K562 (cell line): ENCODE results near the gene PLCD1. TPM values are rescaled to one million over a fixed set of nuclear protein-coding genes. Genes with fewer than 3 reads are reported as not detected.

Source experiments
- ATAC-seq: fragments of 200-7000 bp; cut with Tn5 transposase; 3 replicates; pipeline ENCODE4 v1.9.1; 2020; ENCODE audit warnings: moderate library complexity
- Bru-seq: library from RNA; stranded (reverse); fragments of 400-500 nt; gene quantifications from one replicate; lab custom pipeline; 2021; lab: Mats Ljungman, UMichigan
- BruChase-seq, 2 experiments: library from RNA; stranded (reverse); fragments of 400-500 nt; gene quantifications; one replicate each; lab custom pipeline; 2021; lab: Mats Ljungman, UMichigan
- BruUV-seq: library from RNA; stranded (reverse); fragments of 400-500 nt; replicated peaks from 2 replicates; lab custom pipeline; 2021; lab: Mats Ljungman, UMichigan
- CTCF ChIA-PET: fragments of 300-600 bp; formaldehyde crosslinking; extraction: SDS; loops from one replicate; lab custom pipeline; 2021; ENCODE audit warnings: low intra/inter-chr PET ratio; lab: Yijun Ruan, JAX
- POLR2A ChIA-PET: fragments of 300-600, 350-650 bp; sonication (Branson Sonifier 250); formaldehyde crosslinking; extraction: SDS; loops from one replicate; lab custom pipeline; 2021; ENCODE audit warnings: antibody characterized with exemption, inconsistent platforms; lab: Yijun Ruan, JAX
- DNase-seq, 4 experiments: peaks; one replicate each; pipeline versions ENCODE4 v3.0.0 to v3.0.0-alpha.2; 2011 to 2018; ENCODE audit warnings: low spot score in 3 of 4, mixed read lengths in 3 of 4; ENCODE audit errors: extremely low read depth in 1 of 4
- FAIRE-seq: peaks from 2 replicates; lab custom pipeline; 2011; peaks lifted over from hg19 to GRCh38; lab: Jason Lieb, UNC
- H2AFZ ChIP-seq: 2 replicates; pipeline ENCODE4 v1.6.0; 2011; ENCODE audit warnings: low read depth, low read length, control low read depth, inconsistent platforms
- H3K27ac ChIP-seq: fragments of 200-600 bp; 3 replicates; pipeline ENCODE4 v1.8.0; 2011; ENCODE audit warnings: low read depth, mild to moderate bottlenecking, control low read depth, inconsistent platforms, low read length, moderate library complexity, mixed read lengths; ENCODE audit errors: extremely low read depth
- H3K27me3 ChIP-seq, 2 experiments: fragments of 300-600 bp in 1 of 2; 2 replicates in 1 of 2; 3 replicates in 1 of 2; pipeline versions ENCODE4 v1.6.0 to v1.8.0; 2011; ENCODE audit warnings: inconsistent platforms in 2 of 2, low read length in 2 of 2, mild to moderate bottlenecking in 1 of 2, mixed read lengths in 1 of 2, moderate library complexity in 1 of 2; ENCODE audit not compliant: control insufficient read depth in 2 of 2, insufficient read depth in 2 of 2
- H3K36me3 ChIP-seq: fragments of 300-600 bp; 3 replicates; pipeline ENCODE4 v1.8.0; 2011; ENCODE audit warnings: mild to moderate bottlenecking, low read length, inconsistent platforms; ENCODE audit not compliant: control insufficient read depth, insufficient read depth
- H3K4me1 ChIP-seq, 2 experiments: fragments of 200-600 bp in 1 of 2; replicated peaks in 1 of 2; 2 replicates in 1 of 2; 3 replicates in 1 of 2; pipeline versions ENCODE4 v1.5.1 to v1.8.0; 2011; ENCODE audit warnings: inconsistent platforms in 2 of 2, low read length in 2 of 2, mild to moderate bottlenecking in 1 of 2, mixed read lengths in 1 of 2, moderate library complexity in 1 of 2; ENCODE audit not compliant: control insufficient read depth in 2 of 2, insufficient read depth in 2 of 2
- H3K4me2 ChIP-seq: 2 replicates; pipeline ENCODE4 v1.6.1; 2011; ENCODE audit warnings: low read length, control low read depth, inconsistent platforms, mixed read lengths; ENCODE audit not compliant: insufficient read depth
- H3K4me3 ChIP-seq: fragments of 200-600 bp; sonication (generic), shearing (Covaris generic); 2 replicates; pipeline ENCODE4 v1.5.1; 2016; ENCODE audit warnings: control low read depth, inconsistent platforms
- H3K79me2 ChIP-seq: fragments of 200-600 bp; 3 replicates; pipeline ENCODE4 v1.8.0; 2011; ENCODE audit warnings: low read length, inconsistent platforms; ENCODE audit not compliant: control insufficient read depth, insufficient read depth
- H3K9ac ChIP-seq, 2 experiments: 2 replicates each; pipeline versions ENCODE4 v1.6.0 to v1.6.1; 2011; ENCODE audit warnings: low read depth in 2 of 2, low read length in 2 of 2, control low read depth in 1 of 2, inconsistent platforms in 1 of 2, mild to moderate bottlenecking in 1 of 2, mixed read lengths in 1 of 2; ENCODE audit not compliant: insufficient read depth in 1 of 2
- H3K9me1 ChIP-seq: one replicate; pipeline ENCODE4 v1.6.0; 2011; ENCODE audit warnings: inconsistent platforms, mild to moderate bottlenecking, low read length, moderate library complexity; ENCODE audit not compliant: control insufficient read depth, insufficient read depth
- H3K9me3 ChIP-seq: replicated peaks from 2 replicates; pipeline ENCODE4 v1.5.1; 2011; ENCODE audit warnings: low read depth, low read length, inconsistent platforms; ENCODE audit not compliant: control insufficient read depth, insufficient read depth
- H4K20me1 ChIP-seq: replicated peaks from 2 replicates; pipeline ENCODE4 v1.6.1; 2011; ENCODE audit warnings: low read length, inconsistent platforms, mixed read lengths; ENCODE audit not compliant: control insufficient read depth, insufficient read depth
- BCOR ChIP-seq: fragments of 450-650 bp; IDR thresholded peaks from 2 replicates; pipeline ENCODE4 v1.6.1; 2016
- CBX1 ChIP-seq: sonication (generic); IDR thresholded peaks from 2 replicates; pipeline ENCODE4 v1.6.1; 2016; ENCODE audit warnings: antibody characterized with exemption, low read depth, mild to moderate bottlenecking
- EGR1 ChIP-seq: fragments of 450-650 bp; conservative IDR thresholded peaks from 2 replicates; pipeline ENCODE4 v1.6.1; 2017; ENCODE audit warnings: mild to moderate bottlenecking
- ESRRB ChIP-seq: fragments of 250-450 bp; sonication (Bioruptor Pico); IDR thresholded peaks from 2 replicates; pipeline ENCODE4 v1.5.0; 2020; ENCODE audit warnings: mild to moderate bottlenecking, moderate library complexity, borderline replicate concordance
- KDM1A ChIP-seq, 2 experiments: fragments of 450-650 bp; IDR thresholded peaks; 2 replicates each; pipeline ENCODE4 v1.6.1; 2016; ENCODE audit warnings: mild to moderate bottlenecking in 2 of 2
- KLF16 ChIP-seq: IDR thresholded peaks from 2 replicates; pipeline ENCODE4 v1.6.1; 2016; ENCODE audit warnings: antibody characterized with exemption
- MBD1 ChIP-seq: fragments of 250-450 bp; sonication (Bioruptor Pico); IDR thresholded peaks from 2 replicates; pipeline ENCODE4 v1.8.0; 2022; ENCODE audit warnings: inconsistent platforms
- PTBP1 ChIP-seq: fragments of 200-400 bp; formaldehyde crosslinking; IDR thresholded peaks from 2 replicates; pipeline ENCODE4 v1.6.1; 2017; ENCODE audit warnings: low read depth, low read length
- RBM25 ChIP-seq: fragments of 200-400 bp; formaldehyde crosslinking; IDR thresholded peaks from 2 replicates; pipeline ENCODE4 v1.6.1; 2018; ENCODE audit warnings: low read length, low read depth, moderate library complexity; ENCODE audit not compliant: severe bottlenecking
- SAFB ChIP-seq: fragments of 200-400 bp; formaldehyde crosslinking; IDR thresholded peaks from 2 replicates; pipeline ENCODE4 v1.6.1; 2017; ENCODE audit warnings: low read depth, low read length, borderline replicate concordance
- SMARCA5 ChIP-seq: fragments of 450-650 bp; IDR thresholded peaks from 2 replicates; pipeline ENCODE4 v1.6.1; 2016
- TARDBP ChIP-seq: fragments of 450-650 bp; IDR thresholded peaks from 2 replicates; pipeline ENCODE4 v1.6.1; 2016
- WGBS: fragments of 100-300 bp; shearing (Covaris generic); methylation state at CpG from one replicate; pipeline ENCODE4 v1.1.6; 2016; ENCODE audit warnings: low coverage, mixed read lengths; ENCODE audit not compliant: insufficient coverage; ENCODE audit errors: missing lambda C conversion rate; 5-methylcytosine and 5-hydroxymethylcytosine counted together
- in situ Hi-C: fragments of 300-500 bp; cut with MboI; formaldehyde crosslinking; loops from 4 replicates; pipeline ENCODE4 v1.15.0; 2018; ENCODE audit warnings: inconsistent platforms, mixed read lengths
- intact Hi-C: fragments of 100-400 bp; cut with micrococcal nuclease; formaldehyde crosslinking; loops from 2 replicates; pipeline ENCODE4 v1.14.2; 2022
- long read RNA-seq, 3 experiments: library from polyadenylated mRNA in 2 of 3; library from RNA in 1 of 3; unstranded in 2 of 3; stranded (forward) in 1 of 3; transcript quantifications; one replicate each; pipeline ENCODE4 v2.0.0, GENCODE V29; 2019 to 2022
- polyA minus RNA-seq, 3 experiments: library from RNA; depleted of rRNA, polyadenylated mRNA; stranded (reverse); fragments of >200 nt; gene quantifications; 2 replicates each; pipeline ENCODE4 v1.2.3, GENCODE V29; 2011
- polyA plus RNA-seq, 8 experiments: library from polyadenylated mRNA; depleted of rRNA in 4 of 8; stranded (reverse) in 5 of 8; unstranded in 3 of 8; fragments of >200 nt; fragmentation: Nextera tagmentation in 2 of 8; fragmentation: Illumina TruSeq in 1 of 8; extraction: Ambion mirVana in 2 of 8; extraction: Trizol in 1 of 8; gene quantifications; 2 replicates each; pipeline versions ENCODE4 v1.2.1 to v1.2.3, GENCODE V29; 2011 to 2014; ENCODE audit warnings: inconsistent platforms in 1 of 8, missing spikeins in 1 of 8
- total RNA-seq, 7 experiments: library from RNA; depleted of rRNA in 6 of 7; stranded (reverse); fragments of >200 nt in 6 of 7; fragmentation: Illumina TruSeq in 2 of 7; extraction: Trizol in 2 of 7; gene quantifications; 2 replicates each; pipeline versions ENCODE4 v1.2.1 to v1.2.3, GENCODE V29; 2011 to 2021; ENCODE audit warnings: low replicate concordance in 1 of 7
- TF ChIP-seq, protein P1 (sequence below): sonication (generic); formaldehyde crosslinking; IDR thresholded peaks from 2 replicates; pipeline ENCODE4 v1.8.1; 2023; ENCODE audit warnings: mild to moderate bottlenecking, missing genetic modification reagents

Gene PLCD1
- total RNA-seq (2011; cell fraction: chromatin; rRNA removed; ENCODE audit: low replicate concordance): 283 and 655 TPM in 2 replicates
- total RNA-seq (2011; cell fraction: nucleolus; rRNA removed): 463 and 540 TPM in 2 replicates
- 244 and 351 TPM in 2 replicates for total RNA-seq (2011; cell fraction: nucleoplasm; rRNA removed)
- 152 and 190 TPM in 2 replicates for total RNA-seq (2014; rRNA removed)
- total RNA-seq (2014; rRNA removed; fragmentation: Illumina TruSeq; extraction: Trizol): 60.7 and 88.3 TPM in 2 replicates
- total RNA-seq (2015; rRNA removed; fragmentation: Illumina TruSeq; extraction: Trizol): 47.5 and 50.1 TPM in 2 replicates
- total RNA-seq (2021): 149 and 161 TPM in 2 replicates
- polyA plus RNA-seq (2011; rRNA removed): 209 and 284 TPM in 2 replicates
- 214 and 249 TPM in 2 replicates for polyA plus RNA-seq (2011; cell fraction: cytosol; rRNA removed)
- 1,089 and 1,150 TPM in 2 replicates for polyA plus RNA-seq (2011; cell fraction: nucleus; rRNA removed)
- 67.9 and 83.7 TPM in 2 replicates for polyA plus RNA-seq (2012)
- polyA plus RNA-seq (2014; fragmentation: Illumina TruSeq; extraction: Trizol): 135 and 145 TPM in 2 replicates
- 10 to 100 TPM in 1 of 2 experiments, 1 to 10 TPM in 1; 5.4 to 11.0 TPM for polyA plus RNA-seq (2014; fragmentation: Nextera tagmentation; extraction: Ambion mirVana)
- polyA plus RNA-seq (2014; rRNA removed): 116 and 140 TPM in 2 replicates
- 191 and 192 TPM in 2 replicates for polyA minus RNA-seq (2011; rRNA and poly(A)+ RNA removed)
- polyA minus RNA-seq (2011; cell fraction: cytosol; rRNA and poly(A)+ RNA removed): 144 and 183 TPM in 2 replicates
- 158 and 240 TPM in 2 replicates for polyA minus RNA-seq (2011; cell fraction: nucleus; rRNA and poly(A)+ RNA removed)
- percentile 74 among the genes with signal in this experiment for Bru-seq, nascent RNA
- BruChase-seq, experiment 1, labeled RNA remaining after a 2-hour chase: percentile 69 among the genes with signal in this experiment
- percentile 75 among the genes with signal in this experiment for BruChase-seq, experiment 2, labeled RNA remaining after a 6-hour chase
- long read RNA-seq, experiment 1, transcript PLCD1-204 (15 exons, 2,963 nt): major isoform, 16 of 387 reads
- long read RNA-seq, experiment 1, partial matches to known transcripts: 157 of 387 reads
- long read RNA-seq, experiment 1, other reads (novel, unspliced or antisense): 212 of 387 reads
- long read RNA-seq, experiment 2, transcript PLCD1-204 (15 exons, 2,963 nt): major isoform, 6 of 110 reads
- long read RNA-seq, experiment 2, partial matches to known transcripts: 37 of 110 reads
- long read RNA-seq, experiment 2, other reads (novel, unspliced or antisense): 64 of 110 reads
- long read RNA-seq, experiment 3, transcript PLCD1-204 (15 exons, 2,963 nt): major isoform, 6 of 173 reads
- long read RNA-seq, experiment 3, partial matches to known transcripts: 8 of 173 reads
- long read RNA-seq, experiment 3, other reads (novel, unspliced or antisense): 159 of 173 reads

- Histone ChIP-seq H3K36me3 (no peaks in the 10 kb centered on the region), H3K9me1 (no peaks in the 10 kb centered on the region), H3K9me3 (no peaks in the 10 kb centered on the region), H2AFZ (0 out of 2 replicates have a peak within 1 kb of the TSS, but pooled peaks have one; percentile 41), H3K79me2 (no peaks in the 10 kb centered on the region), H3K27ac (no peak within 1 kb of the TSS), H3K4me2 (peak within 1 kb of the TSS; percentile 16; the same call in 1 of the 2 replicates), H3K4me3 (no peak within 1 kb of the TSS), H4K20me1 (0 out of 2 replicates have a peak, but pooled peaks cover 6% of the 10 kb centered on the region), H3K27me3 (peaks cover 0 to 33% of the 10 kb centered on the region in 2 experiments; a peak in 2 of 5 replicates), H3K9ac (peak within 1 kb of the TSS in 1 of 2 experiments; percentile 54; a peak in 2 of 4 replicates), H3K4me1 (peaks cover 15 to 35% of the 10 kb centered on the region in 2 experiments)
- POLR2A ChIA-PET: interaction anchor here (0.7 kb wide), 1 partner anchor 23 kb away, joined by 3 read pairs; no protein-coding TSS in a partner anchor
- CTCF ChIA-PET: no interaction called here
- ATAC-seq (no peak), DNase-seq (peak in 3 of 4 experiments; percentile 57 to 88 (median 88)), FAIRE-seq (no peak)
- in situ Hi-C loops: no loop called here
- WGBS: 25% methylated on average over 59 of the region's 75 CpGs
- no TSS peak for BruUV-seq
- intact Hi-C loops: no loop called here
- TF ChIP-seq KLF16 (peak; percentile 63), SMARCA5 (0 out of 2 replicates have a peak, but pooled peaks have one; percentile 38), SAFB (0 out of 2 replicates have a peak, but pooled peaks have one; percentile 55), RBM25 (peak; percentile 59), BCOR (peak; percentile 77; the same call in 1 of the 2 replicates), CBX1 (0 out of 2 replicates have a peak, but pooled peaks have one; percentile 35), EGR1 (peak; percentile 72), TARDBP (0 out of 2 replicates have a peak, but pooled peaks have one; percentile 37), PTBP1 (0 out of 2 replicates have a peak, but pooled peaks have one; percentile 25), ESRRB (CRISPR knock-in tag) (no peak), KDM1A (IDR thresholded peaks at IDR 0.05) (peak in 1 of 2 experiments; percentile 80; a peak in 2 of 4 replicates), MBD1 (CRISPR knock-in tag) (no peak)
- TF ChIP-seq, protein P1, sequence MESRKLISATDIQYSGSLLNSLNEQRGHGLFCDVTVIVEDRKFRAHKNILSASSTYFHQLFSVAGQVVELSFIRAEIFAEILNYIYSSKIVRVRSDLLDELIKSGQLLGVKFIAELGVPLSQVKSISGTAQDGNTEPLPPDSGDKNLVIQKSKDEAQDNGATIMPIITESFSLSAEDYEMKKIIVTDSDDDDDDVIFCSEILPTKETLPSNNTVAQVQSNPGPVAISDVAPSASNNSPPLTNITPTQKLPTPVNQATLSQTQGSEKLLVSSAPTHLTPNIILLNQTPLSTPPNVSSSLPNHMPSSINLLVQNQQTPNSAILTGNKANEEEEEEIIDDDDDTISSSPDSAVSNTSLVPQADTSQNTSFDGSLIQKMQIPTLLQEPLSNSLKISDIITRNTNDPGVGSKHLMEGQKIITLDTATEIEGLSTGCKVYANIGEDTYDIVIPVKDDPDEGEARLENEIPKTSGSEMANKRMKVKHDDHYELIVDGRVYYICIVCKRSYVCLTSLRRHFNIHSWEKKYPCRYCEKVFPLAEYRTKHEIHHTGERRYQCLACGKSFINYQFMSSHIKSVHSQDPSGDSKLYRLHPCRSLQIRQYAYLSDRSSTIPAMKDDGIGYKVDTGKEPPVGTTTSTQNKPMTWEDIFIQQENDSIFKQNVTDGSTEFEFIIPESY (CRISPR knock-in tag): peak; percentile 59
These were observed at the start of gene PLCD1 for GRCh38 chr3:38029400-38030125. Gene PLCD1 (minus strand): TSS chr3:38029642. CDS start chr3:38029539, 103 bp downstream.
